ENCODE data around the gene TGM2. TPM values are rescaled to one million over a fixed set of nuclear protein-coding genes. Genes with fewer than 3 reads are reported as not detected.

Gene TGM2
- total RNA-seq, 2 donors from 2014 or later: 0.27 to 0.37 TPM

DNA sequence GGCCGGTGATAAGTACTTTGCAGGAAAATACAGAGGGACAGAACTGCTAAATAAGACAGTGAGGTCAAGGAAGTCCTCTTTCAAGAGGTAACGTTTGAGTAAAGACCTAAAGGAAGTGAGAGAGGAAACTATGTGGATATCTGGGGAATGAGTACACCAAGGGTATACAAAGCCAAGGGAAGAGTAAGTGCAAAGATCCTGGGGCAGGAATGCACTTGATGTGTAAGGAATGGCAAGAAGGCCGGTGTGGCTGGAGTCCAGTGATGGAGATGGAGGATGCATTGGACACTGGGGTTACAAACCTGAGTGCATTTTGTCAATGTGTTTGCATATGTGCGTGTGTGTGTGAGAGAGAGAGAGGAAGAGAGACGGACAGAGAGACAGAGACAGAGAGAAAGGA lies 32.1 kb upstream of the TGM2 start:
- Histone ChIP-seq H3K27me3 (ENCODE audit: control insufficient read depth, insufficient read depth, low read length, poor library complexity, severe bottlenecking) (no peaks in the 10 kb centered on the region), H3K36me3 (ENCODE audit: control insufficient read depth, insufficient read depth, low read length) (no peaks in the 10 kb centered on the region), H3K9me3 (ENCODE audit: control insufficient read depth, low read length) (no peaks in the 10 kb centered on the region), H3K9ac (ENCODE audit: extremely low read depth, low read length, poor library complexity, severe bottlenecking) (no peak overlapping the region), H3K4me3 (ENCODE audit: low read length) (no peak overlapping the region), H3K27ac (ENCODE audit: low read depth, low read length) (no peak overlapping the region), H3K4me1 (ENCODE audit: control insufficient read depth, insufficient read depth, low read length) (no peaks in the 10 kb centered on the region)
- H3K4me3 Mint-ChIP-seq: no peak overlapping the region
- no peaks in the 10 kb centered on the region for H3K36me3 Mint-ChIP-seq (ENCODE audit: low read depth)
- no peaks in the 10 kb centered on the region for H3K9me3 Mint-ChIP-seq
- WGBS, 2 experiments (ENCODE audit: insufficient coverage in 1 of 2, insufficient read length in 1 of 2): 88 to 97% methylated on average over 3 to 4 of the region's 5 CpGs
- no peak for TF ChIP-seq CTCF (conservative IDR thresholded peaks at IDR 0.05)
- peak; percentile 26 for DNase-seq
- no peak overlapping the region for H3K27ac Mint-ChIP-seq
- peaks cover 5% of the 10 kb centered on the region for H3K27me3 Mint-ChIP-seq (ENCODE audit: insufficient read depth)
- H3K4me1 Mint-ChIP-seq: peaks cover 6% of the 10 kb centered on the region

- peak; percentile 27 for DNase-seq
- Mint-ChIP-seq H3K4me3 (no peak overlapping the region), H3K36me3 (ENCODE audit: low read depth) (no peaks in the 10 kb centered on the region), H3K27me3 (ENCODE audit: insufficient read depth) (peaks cover 5% of the 10 kb centered on the region), H3K4me1 (peaks cover 6% of the 10 kb centered on the region), H3K27ac (no peak overlapping the region), H3K9me3 (no peaks in the 10 kb centered on the region)
- H3K36me3 ChIP-seq (ENCODE audit: control insufficient read depth, insufficient read depth, low read length): no peaks in the 10 kb centered on the region
- no peak overlapping the region for H3K27ac ChIP-seq (ENCODE audit: low read depth, low read length)
- no peaks in the 10 kb centered on the region for H3K9me3 ChIP-seq (ENCODE audit: control insufficient read depth, low read length)
- H3K4me3 ChIP-seq (ENCODE audit: low read length): no peak overlapping the region
- no peak overlapping the region for H3K9ac ChIP-seq (ENCODE audit: extremely low read depth, low read length, poor library complexity, severe bottlenecking)
- no peak for TF ChIP-seq CTCF (conservative IDR thresholded peaks at IDR 0.05)
- WGBS, 2 experiments (ENCODE audit: insufficient coverage in 1 of 2, insufficient read length in 1 of 2): 84 to 89% methylated on average over 4 to 5 of the region's 5 CpGs
- H3K27me3 ChIP-seq (ENCODE audit: control insufficient read depth, insufficient read depth, low read length, poor library complexity, severe bottlenecking): no peaks in the 10 kb centered on the region
- H3K4me1 ChIP-seq (ENCODE audit: control insufficient read depth, insufficient read depth, low read length): no peaks in the 10 kb centered on the region
These were observed 31.5 kb upstream of the TGM2 start for GRCh38 chr20:38196592-38196991.

DNA sequence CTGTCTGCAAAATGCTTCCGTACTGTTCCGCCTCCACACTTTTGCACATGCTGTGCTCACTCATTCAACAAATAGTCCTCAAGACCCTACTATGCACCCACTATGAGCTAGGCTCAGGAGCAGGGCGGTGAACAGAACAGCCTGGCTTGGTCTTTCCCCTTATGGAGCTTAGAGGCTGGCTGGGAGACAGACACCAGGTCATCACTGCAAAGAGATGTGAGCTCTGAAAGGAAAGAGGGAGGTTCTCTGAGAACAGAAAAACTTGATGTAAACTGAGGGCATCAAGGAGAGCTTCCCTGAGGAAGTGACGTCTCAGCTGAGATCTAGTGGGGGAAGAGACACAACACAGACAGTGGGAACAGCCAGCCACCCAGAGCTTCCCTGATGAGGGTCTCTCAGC lies 31.0 kb upstream of the TGM2 start:
- no peaks in the 10 kb centered on the region for H3K9me3 Mint-ChIP-seq
- peaks cover 6% of the 10 kb centered on the region for H3K4me1 Mint-ChIP-seq
- Histone ChIP-seq H3K36me3 (ENCODE audit: control insufficient read depth, insufficient read depth, low read length) (no peaks in the 10 kb centered on the region), H3K9me3 (ENCODE audit: control insufficient read depth, low read length) (no peaks in the 10 kb centered on the region), H3K4me3 (ENCODE audit: low read length) (no peak overlapping the region), H3K27me3 (ENCODE audit: control insufficient read depth, insufficient read depth, low read length, poor library complexity, severe bottlenecking) (no peaks in the 10 kb centered on the region), H3K4me1 (ENCODE audit: control insufficient read depth, insufficient read depth, low read length) (no peaks in the 10 kb centered on the region), H3K27ac (ENCODE audit: low read depth, low read length) (no peak overlapping the region), H3K9ac (ENCODE audit: extremely low read depth, low read length, poor library complexity, severe bottlenecking) (no peak overlapping the region)
- peaks cover 5% of the 10 kb centered on the region for H3K27me3 Mint-ChIP-seq (ENCODE audit: insufficient read depth)
- 83 to 89% methylated on average over 1 to 4 of the region's 4 CpGs for WGBS, 2 experiments (ENCODE audit: insufficient coverage in 1 of 2, insufficient read length in 1 of 2)
- peak; percentile 8 for DNase-seq
- H3K4me3 Mint-ChIP-seq: no peak overlapping the region
- no peaks in the 10 kb centered on the region for H3K36me3 Mint-ChIP-seq (ENCODE audit: low read depth)
- no peak overlapping the region for H3K27ac Mint-ChIP-seq
- no peak for TF ChIP-seq CTCF (conservative IDR thresholded peaks at IDR 0.05)
